Heart right ventricle (tissue), 16 donors: ENCODE results near the gene PKP1. TPM values are rescaled to one million over a fixed set of nuclear protein-coding genes. Genes with fewer than 3 reads are reported as not detected.

Experiments used
- ATAC-seq, 8 donors: fragments of 200-7000 bp; cut with Tn5 transposase; one replicate each; pipeline ENCODE4 v1.9.1; 2020; ENCODE audit warnings: mild to moderate bottlenecking in 8 of 8, moderate library complexity in 8 of 8, moderate number of reproducible peaks in 1 of 8
- DNase-seq, 2 donors: peaks; one replicate each; pipeline ENCODE4 v3.0.0-alpha.2; 2020
- H3K27ac ChIP-seq, 10 donors: fragments of 200-600 bp; sonication (generic) in 2 of 10; one replicate each; pipeline versions ENCODE4 v1.5.0 to v1.8.0; 2020 to 2022; ENCODE audit warnings: mild to moderate bottlenecking in 3 of 10
- H3K27me3 ChIP-seq, 7 donors: fragments of 200-600 bp; one replicate each; pipeline ENCODE4 v1.8.0; 2021 to 2022; ENCODE audit warnings: mild to moderate bottlenecking in 2 of 7
- H3K36me3 ChIP-seq, 9 donors: fragments of 200-600 bp; sonication (generic) in 1 of 9; one replicate each; pipeline versions ENCODE4 v1.5.0 to v1.8.0; 2020 to 2022; ENCODE audit warnings: mild to moderate bottlenecking in 2 of 9
- H3K4me1 ChIP-seq, 9 donors: fragments of 200-600 bp; sonication (generic) in 1 of 9; one replicate each; pipeline versions ENCODE4 v1.5.0 to v1.8.0; 2020 to 2022; ENCODE audit warnings: mild to moderate bottlenecking in 4 of 9
- H3K4me3 ChIP-seq, 10 donors: fragments of 200-600 bp; sonication (generic) in 2 of 10; one replicate each; pipeline versions ENCODE4 v1.5.0 to v1.8.0; 2020 to 2022; ENCODE audit warnings: mild to moderate bottlenecking in 7 of 10, moderate library complexity in 2 of 10
- H3K9me3 ChIP-seq, 11 donors: fragments of 200-600 bp in 10 of 11; sonication (generic) in 2 of 11; one replicate each; pipeline versions ENCODE4 v1.5.0 to v1.8.0; 2013 to 2022; ENCODE audit warnings: mild to moderate bottlenecking in 2 of 11, control low read depth in 1 of 11, moderate library complexity in 1 of 11
- WGBS, 2 donors: extraction: QIAGEN DNeasy Blood & Tissue Kit; methylation state at CpG; one replicate each; pipeline ENCODE4 v1.1.7; 2013; ENCODE audit warnings: inconsistent platforms in 1 of 2; 5-methylcytosine and 5-hydroxymethylcytosine counted together
- intact Hi-C, 10 donors: fragments of 100-400 bp; cut with DNase I; formaldehyde crosslinking; loops; one replicate each; pipeline versions ENCODE4 v1.11.1 to v1.14.2; 2022
- polyA plus RNA-seq, 2 donors: library from polyadenylated mRNA; stranded (reverse); fragments of 200-250 nt; gene quantifications; one replicate each; pipeline ENCODE4 v1.2.3, GENCODE V29; 2013
- total RNA-seq, 10 donors: library from RNA; stranded (reverse); fragmentation: NEBNext Ultra II Directional in 3 of 10; extraction: Animal tissue kit (Norgen Biotek cat#: 25700) in 3 of 10; gene quantifications; one replicate each; pipeline versions ENCODE4 v1.2.1 to v1.2.4, GENCODE V29; 2021 to 2023
- TF ChIP-seq, protein P1 (sequence below), 9 donors: fragments of 200-600 bp; sonication (generic) in 2 of 9; IDR thresholded peaks; one replicate each; pipeline versions ENCODE4 v1.5.0 to v1.8.0; 2021 to 2022; ENCODE audit warnings: antibody characterized with exemption in 9 of 9, mild to moderate bottlenecking in 5 of 9, moderate library complexity in 1 of 9
- donor health status: Arrhythmogenic right ventricular cardiomyopathy.
- donor health status: ischemic (EF 13 %, LVEDD 7.1; RV severe dilation, severe dysfunction).
- donor health status: healthy with polysubstance abuse.
- donor health status: DM: no; HTN: yes; CAD: no.
- donor health status: DM: no; HTN: no; CAD: no.
- donor health status: ischemic (EF 25% LVEDD 6.9; RV normal size, moderate dysfunction).
- donor health status: ischemic (EF 25% LVEDD 5.7; RV mildly dilated, moderate dysfunction).
- donor health status: healthy.
- donor health status: DM: yes; HTN: yes; CAD: no.
- donor health status: Ischemic cardiomyopathy.
- donor health status: ischemic (EF 35%, LVEDD 5.7; RV mildly dilated, moderate dysfunction).
- donor health status: nonischemic (EF 11% LVEDD 7.7; RV severe dilation, severe dysfunction).
- donor health status: DM: yes; HTN: yes; CAD: no.
- donor health status: PGD.
- donor health status: ischemic (EF 29% LVEDD 5.4; RV normal size, mild dysfunction).
- donor health status: nonischemic (EF 23%, LVEDD 6.1; RV moderate dilation, normal function).

The PKP1 gene
- total and polyA plus RNA-seq, 12 donors = 0.05 to 1.2 (median 0.33) TPM

DNA sequence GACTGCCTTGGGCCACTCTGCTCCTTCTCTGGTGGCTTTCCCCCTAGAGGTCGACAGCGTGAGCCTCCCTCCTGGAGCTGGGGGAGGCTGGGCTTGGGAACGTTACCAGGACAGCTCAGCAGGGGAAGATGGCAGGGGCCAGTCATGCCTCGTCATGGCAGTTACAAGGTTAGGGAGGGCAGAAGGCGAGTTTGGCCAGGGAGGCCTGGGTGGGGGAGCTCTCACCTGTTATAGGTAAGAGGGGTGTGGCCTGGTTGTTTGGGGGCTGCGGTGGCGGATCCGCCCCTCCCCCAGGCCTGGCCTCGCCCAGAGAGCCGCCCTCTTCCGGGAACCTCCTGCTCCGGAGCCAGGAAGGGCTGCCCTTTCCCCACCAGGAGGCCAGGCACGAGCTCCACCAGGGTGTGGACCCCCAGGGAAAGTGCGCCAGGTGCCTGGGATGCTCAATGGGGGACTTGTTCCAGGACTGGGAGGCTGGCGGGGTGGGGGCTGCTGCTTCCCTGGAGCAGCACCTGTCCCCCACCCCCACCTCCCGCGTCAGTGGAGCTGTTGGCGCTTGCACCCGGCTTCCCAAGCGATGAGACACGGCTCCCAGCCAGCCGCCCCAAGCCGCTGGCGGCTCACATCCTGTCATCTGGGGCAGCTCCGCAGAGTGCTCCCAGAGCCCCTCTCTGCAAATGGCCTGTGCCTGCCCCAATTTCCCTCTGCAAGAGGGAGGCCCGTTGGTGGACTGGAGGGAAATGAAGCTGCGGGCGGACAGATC is 23.6 kb upstream of the PKP1 start:
- peak in 7 of 8 donors; percentile 44 to 75 (median 67) for ATAC-seq

DNA sequence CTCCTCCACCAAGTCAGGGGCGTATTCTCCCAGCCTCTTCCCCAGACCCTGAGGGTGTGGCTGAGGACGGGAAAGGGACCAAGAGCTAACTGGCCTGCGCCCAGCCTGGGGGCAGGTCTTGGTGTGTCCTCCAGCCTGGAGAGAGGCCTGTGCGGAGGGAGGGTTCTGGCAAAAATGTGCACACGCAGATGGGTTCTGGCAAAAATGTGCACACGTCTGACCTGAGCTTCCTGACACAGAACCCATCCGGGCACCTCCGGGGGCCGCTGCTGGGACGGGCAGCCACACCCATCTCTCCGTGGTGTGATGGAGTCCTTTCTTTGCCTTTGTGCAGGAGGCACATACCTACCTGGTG is 23.1 kb upstream of the PKP1 start:
- Histone ChIP-seq H3K27ac (peak overlapping the region in 1 of 10 donors; percentile 10), H3K4me3 (peak overlapping the region in 2 of 10 donors; percentile 9), H3K4me1 (peaks cover 6 to 15% (median 11%) of the 10 kb centered on the region in 9 donors), H3K36me3 (no peaks in the 10 kb centered on the region), H3K27me3 (peaks cover 0 to 29% (median 19%) of the 10 kb centered on the region in 7 donors), H3K9me3 (no peaks in the 10 kb centered on the region)
- intact Hi-C loops = loop anchor here in 2 of 10 donors (5.0 kb wide), 2 partner anchors 47 to 87 kb away; no protein-coding TSS in a partner anchor
- DNase-seq (no peak), ATAC-seq (peak; percentile 38 to 70 (median 62))
- TF ChIP-seq, protein P1, sequence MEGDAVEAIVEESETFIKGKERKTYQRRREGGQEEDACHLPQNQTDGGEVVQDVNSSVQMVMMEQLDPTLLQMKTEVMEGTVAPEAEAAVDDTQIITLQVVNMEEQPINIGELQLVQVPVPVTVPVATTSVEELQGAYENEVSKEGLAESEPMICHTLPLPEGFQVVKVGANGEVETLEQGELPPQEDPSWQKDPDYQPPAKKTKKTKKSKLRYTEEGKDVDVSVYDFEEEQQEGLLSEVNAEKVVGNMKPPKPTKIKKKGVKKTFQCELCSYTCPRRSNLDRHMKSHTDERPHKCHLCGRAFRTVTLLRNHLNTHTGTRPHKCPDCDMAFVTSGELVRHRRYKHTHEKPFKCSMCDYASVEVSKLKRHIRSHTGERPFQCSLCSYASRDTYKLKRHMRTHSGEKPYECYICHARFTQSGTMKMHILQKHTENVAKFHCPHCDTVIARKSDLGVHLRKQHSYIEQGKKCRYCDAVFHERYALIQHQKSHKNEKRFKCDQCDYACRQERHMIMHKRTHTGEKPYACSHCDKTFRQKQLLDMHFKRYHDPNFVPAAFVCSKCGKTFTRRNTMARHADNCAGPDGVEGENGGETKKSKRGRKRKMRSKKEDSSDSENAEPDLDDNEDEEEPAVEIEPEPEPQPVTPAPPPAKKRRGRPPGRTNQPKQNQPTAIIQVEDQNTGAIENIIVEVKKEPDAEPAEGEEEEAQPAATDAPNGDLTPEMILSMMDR (IDR thresholded peaks at IDR 0.05) = no peak
- 17 to 19% methylated on average over 11 of the region's 11 CpGs for WGBS, 2 donors

More for the DNA sequence above, 23.6 kb upstream of the PKP1 start:
- Histone ChIP-seq H3K4me1 (peaks cover 6 to 15% (median 11%) of the 10 kb centered on the region in 9 donors), H3K36me3 (no peaks in the 10 kb centered on the region), H3K27me3 (peaks cover 0 to 30% (median 19%) of the 10 kb centered on the region in 7 donors), H3K27ac (peak overlapping the region in 1 of 10 donors; percentile 10), H3K4me3 (peak overlapping the region in 2 of 10 donors; percentile 9), H3K9me3 (no peaks in the 10 kb centered on the region)
- intact Hi-C loops = loop anchor here in 3 of 10 donors (5.0 kb wide), 2 partner anchors 48 to 88 kb away; no protein-coding TSS in a partner anchor
- 8 to 9% methylated on average over 27 to 28 of the region's 28 CpGs for WGBS, 2 donors
- TF ChIP-seq, protein P1 (IDR thresholded peaks at IDR 0.05) = peak in 1 of 9 donors; percentile 6
- no peak for DNase-seq

DNA sequence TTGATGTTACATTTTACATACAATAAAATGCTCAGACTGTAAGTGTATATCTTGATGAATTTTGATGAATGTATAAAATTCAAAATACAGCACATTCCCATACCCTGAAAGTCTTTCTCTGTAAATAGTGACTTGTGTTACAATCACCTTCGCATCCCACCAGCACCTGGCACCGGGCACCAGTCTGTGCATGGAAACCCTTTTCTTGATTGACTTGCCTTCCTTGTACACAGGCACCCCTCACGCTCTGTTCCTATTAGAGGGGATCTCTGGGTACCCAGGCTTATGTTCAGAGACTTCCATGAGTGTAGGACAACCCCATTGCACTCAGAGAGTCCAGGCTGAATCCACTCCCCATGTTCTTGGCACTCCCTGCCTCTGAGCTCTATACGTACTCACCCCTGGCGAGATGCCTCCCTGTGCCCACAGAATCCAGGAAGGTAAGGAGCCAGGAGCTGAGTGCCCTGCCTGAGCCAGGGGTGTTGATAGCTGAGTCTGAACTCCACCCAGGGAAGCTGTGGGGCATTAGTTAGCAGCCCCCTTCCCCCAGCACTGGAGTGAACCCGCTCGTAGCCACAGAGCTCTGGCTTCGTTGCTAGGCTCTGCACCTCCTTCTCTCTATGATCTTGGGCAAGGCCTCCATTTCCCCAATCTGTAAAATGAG is 22.5 kb upstream of the PKP1 start:
- H3K9me3 ChIP-seq = no peaks in the 10 kb centered on the region
- H3K27me3 ChIP-seq = peaks cover 0 to 31% (median 19%) of the 10 kb centered on the region in 7 donors
- H3K27ac ChIP-seq = no peak overlapping the region
- H3K36me3 ChIP-seq = no peaks in the 10 kb centered on the region
- TF ChIP-seq, protein P1 (IDR thresholded peaks at IDR 0.05) = no peak
- no peak overlapping the region for H3K4me3 ChIP-seq
- peaks cover 6 to 15% (median 11%) of the 10 kb centered on the region in 9 donors for H3K4me1 ChIP-seq
- ATAC-seq = no peak
- intact Hi-C loops = loop anchor here in 2 of 10 donors (5.0 kb wide), 2 partner anchors 47 to 87 kb away; no protein-coding TSS in a partner anchor
- DNase-seq = no peak
- 95% methylated on average over 8 of the region's 8 CpGs for WGBS, 2 donors

DNA sequence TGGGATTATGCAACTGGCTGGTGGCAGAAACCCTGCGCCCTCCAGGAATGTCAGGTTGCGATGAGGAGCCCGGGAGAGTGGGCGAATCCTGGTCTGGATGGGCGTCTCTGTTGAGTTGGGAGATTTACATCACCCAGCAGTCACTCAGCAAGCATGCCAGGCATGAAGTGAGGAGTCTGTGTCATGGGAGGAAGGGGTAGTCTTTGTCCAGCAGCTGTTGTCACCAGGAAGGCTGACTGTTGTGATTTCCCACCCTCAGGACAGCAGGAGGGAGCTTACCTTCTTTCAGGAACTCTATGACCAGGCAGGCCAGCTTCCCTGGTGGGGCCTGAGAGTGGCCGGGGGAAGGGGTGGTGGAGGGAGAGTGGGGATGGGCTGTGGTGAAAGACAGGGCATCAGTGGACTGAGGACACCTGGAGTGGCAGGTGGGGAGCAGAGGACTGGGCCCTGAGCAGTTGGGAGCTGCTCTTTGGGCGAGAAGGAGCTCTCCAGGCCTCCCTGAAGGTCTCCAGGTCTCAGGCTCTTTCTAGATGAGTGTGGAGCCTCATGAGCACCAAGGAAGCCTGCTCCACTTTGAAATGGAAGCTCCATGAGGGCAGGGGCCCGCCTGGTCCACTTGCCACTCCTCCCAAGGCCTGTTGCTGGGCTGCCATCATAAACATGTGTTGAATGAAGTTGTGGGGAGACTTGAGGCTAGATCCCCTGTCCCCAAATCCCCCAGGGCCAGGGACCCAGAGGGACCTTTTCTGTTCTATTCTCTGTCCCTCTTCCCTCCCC is 21.3 kb upstream of the PKP1 start:
- ATAC-seq (no peak), DNase-seq (no peak)
- intact Hi-C loops = loop anchor here in 2 of 10 donors (5.0 kb wide), 2 partner anchors 45 to 85 kb away; no protein-coding TSS in a partner anchor
- Histone ChIP-seq H3K27me3 (peaks cover 0 to 31% (median 19%) of the 10 kb centered on the region in 7 donors), H3K9me3 (no peaks in the 10 kb centered on the region), H3K4me3 (no peak overlapping the region), H3K36me3 (no peaks in the 10 kb centered on the region), H3K4me1 (peaks cover 6 to 15% (median 12%) of the 10 kb centered on the region in 9 donors), H3K27ac (no peak overlapping the region)
- 95 to 98% methylated on average over 8 of the region's 8 CpGs for WGBS, 2 donors
- TF ChIP-seq, protein P1 (IDR thresholded peaks at IDR 0.05) = no peak
